ENCODE measurements around the gene OR2V1. TPM values are rescaled to one million over a fixed set of nuclear protein-coding genes. Genes with fewer than 3 reads are reported as not detected.
"Not testable (repeated sequence)": the region's sequence is repeated elsewhere in the genome, so short reads cannot be mapped to it uniquely, and the experiment has no call there.

Gene OR2V1
- total RNA-seq, 4 donors from 2014 or later = not detected

DNA sequence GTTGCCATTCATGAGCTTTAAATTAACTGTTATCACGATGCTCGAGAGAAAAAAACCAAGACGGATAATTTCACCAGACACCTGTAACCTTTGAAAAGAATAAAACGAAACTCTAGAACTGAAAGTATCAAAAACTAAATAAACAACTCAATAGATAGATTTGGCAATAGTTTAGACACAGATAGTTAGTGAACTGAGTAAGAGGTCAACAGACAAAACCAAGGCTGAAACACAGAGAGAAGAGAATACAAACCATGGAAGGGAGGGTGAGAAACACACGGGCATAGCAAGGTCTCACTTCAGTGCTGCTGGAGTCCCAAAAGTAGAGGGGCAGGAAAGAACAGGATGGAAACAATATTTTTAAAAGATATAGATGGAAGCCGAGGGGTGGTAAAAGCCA is 3.3 kb upstream of the OR2V1 start:
- Histone ChIP-seq H3K9me3 (no peaks in the 10 kb centered on the region), H3K27me3 (peaks cover 0 to 9% (median 5%) of the 10 kb centered on the region in 3 donors), H3K27ac (no peak overlapping the region), H3K36me3 (no peaks in the 10 kb centered on the region), H3K4me1 (no peaks in the 10 kb centered on the region), H3K4me3 (no peak overlapping the region)
- no peak for DNase-seq
- intact Hi-C loops (cut with DNase I; ENCODE audit: low total_unique reads) (no loop called here), in situ Hi-C loops (cut with MboI; ENCODE audit: low sequenced_read_pairs in 4 of 4) (no loop called here)
- TF ChIP-seq, protein P1, sequence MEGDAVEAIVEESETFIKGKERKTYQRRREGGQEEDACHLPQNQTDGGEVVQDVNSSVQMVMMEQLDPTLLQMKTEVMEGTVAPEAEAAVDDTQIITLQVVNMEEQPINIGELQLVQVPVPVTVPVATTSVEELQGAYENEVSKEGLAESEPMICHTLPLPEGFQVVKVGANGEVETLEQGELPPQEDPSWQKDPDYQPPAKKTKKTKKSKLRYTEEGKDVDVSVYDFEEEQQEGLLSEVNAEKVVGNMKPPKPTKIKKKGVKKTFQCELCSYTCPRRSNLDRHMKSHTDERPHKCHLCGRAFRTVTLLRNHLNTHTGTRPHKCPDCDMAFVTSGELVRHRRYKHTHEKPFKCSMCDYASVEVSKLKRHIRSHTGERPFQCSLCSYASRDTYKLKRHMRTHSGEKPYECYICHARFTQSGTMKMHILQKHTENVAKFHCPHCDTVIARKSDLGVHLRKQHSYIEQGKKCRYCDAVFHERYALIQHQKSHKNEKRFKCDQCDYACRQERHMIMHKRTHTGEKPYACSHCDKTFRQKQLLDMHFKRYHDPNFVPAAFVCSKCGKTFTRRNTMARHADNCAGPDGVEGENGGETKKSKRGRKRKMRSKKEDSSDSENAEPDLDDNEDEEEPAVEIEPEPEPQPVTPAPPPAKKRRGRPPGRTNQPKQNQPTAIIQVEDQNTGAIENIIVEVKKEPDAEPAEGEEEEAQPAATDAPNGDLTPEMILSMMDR (IDR thresholded peaks at IDR 0.05 in 4 of 5, conservative IDR thresholded peaks at IDR 0.05 in 1 of 5) = no peak
- no peak for TF ChIP-seq POLR2A (IDR thresholded peaks at IDR 0.05)
- ATAC-seq = no peak

DNA sequence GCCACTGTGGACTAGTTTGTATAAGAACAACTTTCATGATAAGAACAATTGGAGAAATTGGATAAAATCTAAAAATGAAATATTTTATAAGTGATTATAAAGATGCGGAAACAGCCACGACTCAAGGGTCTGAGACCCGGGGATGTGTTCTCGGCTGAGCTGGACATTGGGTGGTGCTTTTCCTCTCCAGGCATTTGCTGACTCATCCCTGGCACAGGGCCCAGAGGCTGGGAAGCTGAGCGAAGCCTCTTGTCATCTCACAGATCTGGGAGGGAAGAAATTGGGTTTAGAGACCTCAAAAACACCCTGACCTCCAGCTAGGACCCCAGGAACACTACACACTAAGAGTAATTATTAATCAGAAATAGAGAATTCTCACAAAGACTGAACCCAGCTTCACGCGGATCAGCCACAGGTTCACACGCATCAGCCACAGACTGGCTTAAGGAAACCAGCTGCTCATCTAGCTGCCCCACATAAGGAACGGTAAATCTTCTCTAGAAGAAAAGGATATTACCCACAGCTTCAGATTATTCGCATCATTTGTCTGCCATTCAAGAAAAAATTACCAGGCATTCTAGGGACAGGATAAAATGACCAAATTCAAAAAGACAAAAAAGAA is 2.8 kb upstream of the OR2V1 start:
- Histone ChIP-seq H3K27ac (no peak overlapping the region), H3K9me3 (no peaks in the 10 kb centered on the region), H3K4me1 (no peaks in the 10 kb centered on the region), H3K36me3 (no peaks in the 10 kb centered on the region), H3K27me3 (peaks cover under 1 to 10% (median 7%) of the 10 kb centered on the region in 3 donors), H3K4me3 (no peak overlapping the region)
- intact Hi-C loops (cut with DNase I; ENCODE audit: low total_unique reads) (no loop called here), in situ Hi-C loops (cut with MboI; ENCODE audit: low sequenced_read_pairs in 4 of 4) (no loop called here)
- ATAC-seq (no peak), DNase-seq (peak; percentile 18 to 31)
- TF ChIP-seq, protein P1 (IDR thresholded peaks at IDR 0.05 in 4 of 5, conservative IDR thresholded peaks at IDR 0.05 in 1 of 5) = no peak
- TF ChIP-seq POLR2A (IDR thresholded peaks at IDR 0.05) = no peak

DNA sequence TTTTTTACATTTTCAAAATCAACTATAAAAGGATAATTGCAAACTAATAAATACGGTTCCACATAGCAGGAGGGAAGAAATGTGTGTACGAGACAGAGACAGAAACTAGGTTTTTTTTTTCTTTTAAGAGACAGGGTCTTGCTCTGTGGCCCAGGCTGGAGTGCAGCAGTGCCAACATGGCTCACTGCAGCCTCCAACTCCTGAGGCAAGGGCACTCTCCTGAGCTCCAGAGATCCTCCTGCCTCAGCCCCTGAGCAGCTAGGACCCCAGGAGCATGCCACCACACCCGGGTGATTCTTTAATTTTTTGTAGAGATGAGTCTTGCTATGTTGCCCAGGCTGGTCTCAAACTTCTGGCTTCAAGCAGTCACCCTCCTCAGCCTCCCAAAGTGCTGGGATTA is 2.1 kb upstream of the OR2V1 start:
- ATAC-seq (no peak), DNase-seq (no peak)
- in situ Hi-C loops (cut with MboI; ENCODE audit: low sequenced_read_pairs in 4 of 4) = no loop called here
- no peaks in the 10 kb centered on the region for H3K36me3 ChIP-seq
- peaks cover 6 to 14% (median 11%) of the 10 kb centered on the region in 3 donors for H3K27me3 ChIP-seq
- no peak overlapping the region for H3K27ac ChIP-seq
- TF ChIP-seq, protein P1 (IDR thresholded peaks at IDR 0.05 in 4 of 5, conservative IDR thresholded peaks at IDR 0.05 in 1 of 5) = no peak
- no peak for TF ChIP-seq POLR2A (IDR thresholded peaks at IDR 0.05)
- no peaks in the 10 kb centered on the region for H3K9me3 ChIP-seq
- H3K4me1 ChIP-seq = no peaks in the 10 kb centered on the region
- H3K4me3 ChIP-seq = no peak overlapping the region
- intact Hi-C loops (cut with DNase I; ENCODE audit: low total_unique reads) = no loop called here

DNA sequence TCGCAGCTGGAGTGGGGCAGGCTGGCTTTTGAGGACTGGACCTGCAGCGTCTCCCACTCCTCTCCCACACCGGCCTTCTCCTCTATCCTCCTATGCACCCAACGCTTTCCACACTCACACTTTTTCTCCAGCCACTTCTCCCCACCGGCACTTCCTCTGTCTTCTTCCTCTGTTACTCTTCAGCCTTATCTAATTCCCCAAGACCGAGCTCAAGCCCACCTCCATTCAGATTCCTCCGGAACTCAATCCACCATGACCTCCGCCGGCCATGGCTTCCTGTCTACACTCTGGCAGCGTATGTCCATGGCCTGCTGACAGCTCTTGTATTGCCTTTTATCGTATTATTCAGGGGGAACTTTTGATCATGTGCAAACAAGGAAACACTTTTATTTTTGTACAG is 545 bp upstream of the OR2V1 start:
- TF ChIP-seq, protein P1 (IDR thresholded peaks at IDR 0.05 in 4 of 5, conservative IDR thresholded peaks at IDR 0.05 in 1 of 5) = no peak
- TF ChIP-seq POLR2A (IDR thresholded peaks at IDR 0.05) = no peak
- H3K27me3 ChIP-seq = peaks cover 8 to 23% (median 11%) of the 10 kb centered on the region in 3 donors
- no peak for DNase-seq
- no peaks in the 10 kb centered on the region for H3K36me3 ChIP-seq
- no peaks in the 10 kb centered on the region for H3K9me3 ChIP-seq
- in situ Hi-C loops (cut with MboI; ENCODE audit: low sequenced_read_pairs in 4 of 4) (no loop called here), intact Hi-C loops (cut with DNase I; ENCODE audit: low total_unique reads) (no loop called here)
- no peak overlapping the region for H3K27ac ChIP-seq
- no peak overlapping the region for H3K4me3 ChIP-seq
- ATAC-seq = no peak
- H3K4me1 ChIP-seq = no peaks in the 10 kb centered on the region

DNA sequence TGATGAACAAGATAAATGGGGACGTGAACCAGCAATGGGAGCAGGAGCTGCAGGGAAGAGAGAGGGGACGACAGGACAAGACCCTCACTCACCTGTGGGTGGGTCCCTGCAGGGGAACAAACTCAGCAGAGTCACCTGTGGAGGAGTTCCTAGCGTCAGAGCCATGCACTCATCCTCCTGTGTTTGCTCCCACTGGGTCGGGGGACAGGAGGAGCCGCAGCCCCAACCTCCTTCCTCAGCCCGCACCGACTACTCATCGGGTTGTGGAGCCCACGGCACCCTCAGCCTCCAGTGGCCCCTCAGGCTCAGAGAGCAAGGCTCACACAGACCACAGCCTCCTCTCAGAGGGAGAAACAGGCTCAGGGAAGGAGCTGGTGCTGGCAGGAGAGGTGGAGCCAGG is 888 bp downstream of the OR2V1 start:
- H3K4me3 ChIP-seq; H3K4me1 ChIP-seq; H3K36me3 ChIP-seq; H3K27ac ChIP-seq; intact Hi-C loops (cut with DNase I; ENCODE audit: low total_unique reads); H3K9me3 ChIP-seq; DNase-seq; in situ Hi-C loops (cut with MboI; ENCODE audit: low sequenced_read_pairs in 4 of 4); ATAC-seq: not testable (repeated sequence)
- H3K27me3 ChIP-seq = peaks cover 8 to 25% (median 11%) of the 10 kb centered on the region in 3 donors
